HL-60 (cell line): ENCODE results near the gene MBTPS1.

Experiments
- DNase-seq, 2 experiments: peaks; one replicate each; pipeline ENCODE4 v3.0.0-alpha.2; 2010 to 2020; ENCODE audit warnings: low read depth in 1 of 2, low spot score in 1 of 2
- H3K27ac ChIP-seq: fragments of 250-450 bp; sonication (Bioruptor Pico); replicated peaks from 2 replicates; pipeline ENCODE4 v1.5.1; 2020; ENCODE audit warnings: mild to moderate bottlenecking, moderate library complexity
- H3K27me3 ChIP-seq: fragments of 250-450 bp; sonication (Bioruptor Pico); 2 replicates; pipeline ENCODE4 v1.5.1; 2021; ENCODE audit warnings: mild to moderate bottlenecking, moderate library complexity; ENCODE audit not compliant: insufficient read depth, poor library complexity, severe bottlenecking
- H3K4me3 ChIP-seq: replicated peaks from 2 replicates; pipeline ENCODE4 v1.5.1; 2011; ENCODE audit warnings: mild to moderate bottlenecking, control low read depth, low read length; ENCODE audit not compliant: insufficient read depth
- CTCF ChIP-seq: IDR thresholded peaks from one replicate; pipeline ENCODE4 v1.5.1; 2011; ENCODE audit warnings: low read length, control low read depth, inconsistent platforms; ENCODE audit not compliant: insufficient read depth
- GABPA ChIP-seq: IDR thresholded peaks from 2 replicates; pipeline ENCODE4 v1.6.1; 2012; ENCODE audit warnings: low read depth
- POLR2AphosphoS5 ChIP-seq: IDR thresholded peaks from 2 replicates; pipeline ENCODE4 v1.6.1; 2012; ENCODE audit warnings: low read depth
- REST ChIP-seq: IDR thresholded peaks from 2 replicates; pipeline ENCODE4 v1.6.1; 2012; ENCODE audit warnings: low read depth; ENCODE audit not compliant: insufficient replicate concordance
- SPI1 ChIP-seq: IDR thresholded peaks from 2 replicates; pipeline ENCODE4 v1.6.1; 2012; ENCODE audit warnings: low read depth, mild to moderate bottlenecking, borderline replicate concordance

The MBTPS1 gene

GRCh38 chr16:84137769-84138357 lies 21.1 kb upstream of the MBTPS1 start:
- Histone ChIP-seq H3K4me3 (no peak overlapping the region), H3K27ac (no peak overlapping the region), H3K27me3 (no peaks in the 10 kb centered on the region)
- DNase-seq, result no peak
- TF ChIP-seq GABPA (no peak), CTCF (no peak), REST (no peak), POLR2AphosphoS5 (no peak), SPI1 (no peak)

- TF ChIP-seq GABPA (no peak), CTCF (no peak), REST (no peak), POLR2AphosphoS5 (no peak), SPI1 (no peak)
- no peak overlapping the region for H3K27ac ChIP-seq
- H3K4me3 ChIP-seq, result no peak overlapping the region
- DNase-seq, result no peak
- no peaks in the 10 kb centered on the region for H3K27me3 ChIP-seq
Measured at GRCh38 chr16:84137287-84137686, 20.5 kb upstream of the MBTPS1 start.

GRCh38 chr16:84136331-84137125 lies 19.8 kb upstream of the MBTPS1 start:
- TF ChIP-seq CTCF (no peak), SPI1 (no peak), POLR2AphosphoS5 (no peak), REST (no peak), GABPA (no peak)
- DNase-seq, result no peak
- no peak overlapping the region for H3K4me3 ChIP-seq
- no peak overlapping the region for H3K27ac ChIP-seq
- H3K27me3 ChIP-seq, result no peaks in the 10 kb centered on the region
